Nephron progenitor cell (in vitro differentiated cells): ENCODE measurements around the gene CCDC178.

Experiments used
- DNase-seq: peaks from one replicate; pipeline ENCODE4 v3.0.0; 2021
- H3K27ac Mint-ChIP-seq: 2 replicates; pipeline ENCODE4 v1.8.0; 2021; ENCODE audit warnings: mild to moderate bottlenecking, moderate library complexity, mixed read lengths
- H3K27me3 Mint-ChIP-seq: 2 replicates; pipeline ENCODE4 v1.8.0; 2021; ENCODE audit warnings: mild to moderate bottlenecking, low read depth, mixed read lengths; ENCODE audit not compliant: poor library complexity
- H3K36me3 Mint-ChIP-seq: 2 replicates; pipeline ENCODE4 v1.8.0; 2021; ENCODE audit warnings: low read depth, mixed read lengths
- H3K4me1 Mint-ChIP-seq: 2 replicates; pipeline ENCODE4 v1.8.0; 2021; ENCODE audit warnings: mixed read lengths
- H3K4me3 Mint-ChIP-seq: 2 replicates; pipeline ENCODE4 v1.8.0; 2021; ENCODE audit warnings: mild to moderate bottlenecking, moderate library complexity, mixed read lengths
- H3K9me3 Mint-ChIP-seq: 2 replicates; pipeline ENCODE4 v1.8.0; 2021; ENCODE audit warnings: mild to moderate bottlenecking, moderate library complexity, mixed read lengths
- TF ChIP-seq, protein P1 (sequence below): fragments of 200-600 bp; sonication (generic); IDR thresholded peaks from 2 replicates; pipeline ENCODE4 v1.5.0; 2021; ENCODE audit warnings: antibody characterized with exemption

Gene CCDC178

DNA sequence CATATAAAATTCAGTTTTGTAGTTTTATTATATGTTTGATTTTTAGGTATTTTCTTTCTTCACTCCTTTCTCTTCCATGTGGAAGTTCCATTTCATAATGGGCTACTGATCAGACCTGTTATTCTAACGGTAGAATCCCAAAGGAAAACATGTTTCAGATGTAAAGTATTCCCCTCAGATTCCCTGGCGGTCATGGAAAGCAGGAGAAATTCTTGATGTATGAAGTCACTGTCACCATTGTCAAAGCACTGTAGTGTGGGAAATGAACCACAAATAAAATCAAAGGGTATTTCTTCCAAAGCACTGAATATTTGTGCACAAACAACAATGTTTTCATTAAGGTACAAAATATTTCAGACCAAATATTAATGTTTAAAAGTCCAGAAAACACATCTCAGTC is 430.4 kb downstream of the CCDC178 start:
- no peaks in the 10 kb centered on the region for H3K27me3 Mint-ChIP-seq
- no peaks in the 10 kb centered on the region for H3K36me3 Mint-ChIP-seq
- no peak overlapping the region for H3K4me3 Mint-ChIP-seq
- no peak for DNase-seq
- peaks cover 4% of the 10 kb centered on the region for H3K9me3 Mint-ChIP-seq
- TF ChIP-seq, protein P1, sequence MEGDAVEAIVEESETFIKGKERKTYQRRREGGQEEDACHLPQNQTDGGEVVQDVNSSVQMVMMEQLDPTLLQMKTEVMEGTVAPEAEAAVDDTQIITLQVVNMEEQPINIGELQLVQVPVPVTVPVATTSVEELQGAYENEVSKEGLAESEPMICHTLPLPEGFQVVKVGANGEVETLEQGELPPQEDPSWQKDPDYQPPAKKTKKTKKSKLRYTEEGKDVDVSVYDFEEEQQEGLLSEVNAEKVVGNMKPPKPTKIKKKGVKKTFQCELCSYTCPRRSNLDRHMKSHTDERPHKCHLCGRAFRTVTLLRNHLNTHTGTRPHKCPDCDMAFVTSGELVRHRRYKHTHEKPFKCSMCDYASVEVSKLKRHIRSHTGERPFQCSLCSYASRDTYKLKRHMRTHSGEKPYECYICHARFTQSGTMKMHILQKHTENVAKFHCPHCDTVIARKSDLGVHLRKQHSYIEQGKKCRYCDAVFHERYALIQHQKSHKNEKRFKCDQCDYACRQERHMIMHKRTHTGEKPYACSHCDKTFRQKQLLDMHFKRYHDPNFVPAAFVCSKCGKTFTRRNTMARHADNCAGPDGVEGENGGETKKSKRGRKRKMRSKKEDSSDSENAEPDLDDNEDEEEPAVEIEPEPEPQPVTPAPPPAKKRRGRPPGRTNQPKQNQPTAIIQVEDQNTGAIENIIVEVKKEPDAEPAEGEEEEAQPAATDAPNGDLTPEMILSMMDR, result no peak
- H3K27ac Mint-ChIP-seq, result no peak overlapping the region
- no peaks in the 10 kb centered on the region for H3K4me1 Mint-ChIP-seq

DNA sequence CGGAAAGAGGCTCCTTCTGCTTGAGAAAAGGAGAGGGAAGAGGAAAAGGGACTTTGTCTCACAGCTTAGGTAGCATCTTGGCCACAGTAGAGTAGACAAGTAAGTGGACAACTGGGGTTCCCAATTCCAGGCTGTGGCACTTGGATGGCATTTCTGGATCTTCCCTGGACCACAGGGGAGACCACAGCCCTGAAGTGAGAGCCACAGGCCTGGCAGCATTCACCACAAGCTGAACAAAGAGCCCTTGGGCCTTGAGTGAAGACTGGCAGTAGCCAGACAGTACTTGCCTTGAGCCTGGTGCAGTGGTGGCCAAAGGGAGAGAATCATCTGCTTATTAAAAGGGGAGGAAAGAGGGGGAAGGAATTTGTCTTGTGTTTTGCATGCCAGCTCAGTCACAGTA is 441.6 kb downstream of the CCDC178 start:
- no peak for DNase-seq
- Mint-ChIP-seq H3K27me3 (peaks cover 3% of the 10 kb centered on the region), H3K4me3 (no peak overlapping the region), H3K27ac (no peak overlapping the region), H3K4me1 (no peaks in the 10 kb centered on the region), H3K36me3 (no peaks in the 10 kb centered on the region), H3K9me3 (peaks cover 38% of the 10 kb centered on the region)
- TF ChIP-seq, protein P1, result no peak

DNA sequence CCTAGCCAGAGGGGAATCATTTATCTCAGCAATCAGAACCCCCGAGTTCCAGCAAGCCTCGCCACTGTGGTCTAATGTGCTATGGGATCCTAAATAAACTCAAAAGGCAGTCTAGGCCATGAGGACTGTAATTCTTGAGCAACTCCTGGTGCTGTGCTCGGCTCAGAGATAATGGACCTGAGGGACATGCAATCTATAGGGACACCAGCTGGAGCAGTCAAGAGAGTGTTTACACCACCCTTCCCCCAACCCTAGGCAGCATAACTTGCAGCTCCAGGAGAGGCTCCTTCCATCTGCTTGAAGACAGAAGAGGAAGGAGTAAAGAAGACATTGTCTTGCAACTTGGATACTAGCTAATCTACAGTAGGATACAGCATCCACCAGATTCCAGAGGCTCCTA is 442.2 kb downstream of the CCDC178 start:
- TF ChIP-seq, protein P1, result no peak
- Mint-ChIP-seq H3K9me3 (peaks cover 38% of the 10 kb centered on the region), H3K4me1 (no peaks in the 10 kb centered on the region), H3K4me3 (no peak overlapping the region), H3K27ac (no peak overlapping the region), H3K27me3 (peaks cover 6% of the 10 kb centered on the region), H3K36me3 (no peaks in the 10 kb centered on the region)
- DNase-seq, result no peak

DNA sequence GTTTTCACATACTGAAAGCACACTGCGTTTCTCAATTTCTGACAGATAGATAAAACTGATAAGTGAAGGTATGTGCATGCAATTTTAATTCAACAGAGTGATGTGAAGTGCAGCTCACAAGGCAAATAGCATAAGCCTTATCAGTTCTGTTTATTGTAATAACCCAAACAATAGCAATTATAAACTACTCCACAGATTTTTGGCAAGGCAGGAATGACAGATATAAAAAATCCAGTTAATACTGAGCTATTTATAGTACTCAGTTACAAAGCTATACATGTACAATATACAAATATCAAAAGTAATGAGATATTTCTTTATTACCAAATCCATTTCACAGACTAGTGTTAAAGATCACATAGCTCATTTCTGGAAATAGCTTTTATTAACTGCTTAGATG is 456.8 kb downstream of the CCDC178 start:
- Mint-ChIP-seq H3K27me3 (no peaks in the 10 kb centered on the region), H3K36me3 (no peaks in the 10 kb centered on the region)
- TF ChIP-seq, protein P1, result no peak

DNA sequence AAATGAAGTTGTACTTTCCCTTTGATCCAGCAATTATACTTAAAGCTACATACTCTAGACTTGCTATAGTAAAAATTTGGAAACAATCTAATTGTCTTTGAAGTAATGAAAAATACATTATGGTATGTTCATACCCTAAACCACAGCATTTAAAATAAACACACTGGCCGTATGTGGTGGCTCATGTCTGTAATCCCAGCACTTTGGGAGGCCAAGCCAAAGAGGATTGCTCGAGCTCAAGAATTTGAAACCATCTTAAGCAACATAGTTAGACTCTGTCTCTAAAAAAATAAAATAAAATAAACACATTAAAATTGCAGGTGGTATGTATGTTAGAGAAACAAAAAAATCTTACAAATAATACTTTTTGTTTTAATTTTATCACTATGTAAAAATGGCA is 459.6 kb downstream of the CCDC178 start:
- Mint-ChIP-seq H3K9me3 (no peaks in the 10 kb centered on the region), H3K27ac (no peak overlapping the region), H3K36me3 (no peaks in the 10 kb centered on the region), H3K4me1 (peaks cover 27% of the 10 kb centered on the region), H3K27me3 (no peaks in the 10 kb centered on the region), H3K4me3 (no peak overlapping the region)
- TF ChIP-seq, protein P1, result no peak
- no peak for DNase-seq

More for the DNA sequence above, 456.8 kb downstream of the CCDC178 start:
- Mint-ChIP-seq H3K9me3 (no peaks in the 10 kb centered on the region), H3K4me3 (no peak overlapping the region), H3K27ac (no peak overlapping the region), H3K4me1 (peaks cover under 1% of the 10 kb centered on the region)
- DNase-seq, result no peak

DNA sequence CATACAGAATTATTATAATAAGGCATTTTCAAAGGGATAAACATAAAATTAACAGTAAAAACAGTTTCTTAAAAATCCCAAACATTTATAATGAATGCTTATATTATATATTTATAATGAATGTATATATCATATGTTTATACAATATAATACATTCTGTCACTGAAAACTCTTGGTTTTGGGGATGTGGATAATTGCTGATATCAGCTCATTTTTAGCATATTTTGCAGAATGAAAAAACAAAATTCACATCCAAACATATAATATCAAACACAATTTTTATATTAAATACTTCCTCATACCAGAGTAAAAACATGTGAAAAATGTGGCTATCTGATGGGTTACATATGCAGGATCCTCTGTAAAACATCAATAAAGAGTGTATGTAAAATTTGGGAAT is 465.0 kb downstream of the CCDC178 start:
- peaks cover 50% of the 10 kb centered on the region for H3K4me1 Mint-ChIP-seq
- DNase-seq, result no peak
- TF ChIP-seq, protein P1, result no peak
- H3K4me3 Mint-ChIP-seq, result no peak overlapping the region
- no peak overlapping the region for H3K27ac Mint-ChIP-seq
- peaks cover 18% of the 10 kb centered on the region for H3K9me3 Mint-ChIP-seq
- peaks cover 4% of the 10 kb centered on the region for H3K27me3 Mint-ChIP-seq
- H3K36me3 Mint-ChIP-seq, result no peaks in the 10 kb centered on the region
